ENCODE measurements around the gene CDK14.

GRCh38 chr7:90563286-90563685 lies 32.8 kb upstream of the CDK14 start:
- TF ChIP-seq CTCF (IDR thresholded peaks at IDR 0.05; ENCODE audit: borderline replicate concordance, extremely low read depth, low read length, poor library complexity, severe bottlenecking) (no peak), EZH2 (IDR thresholded peaks at IDR 0.05; ENCODE audit: borderline replicate concordance, low read depth, low read length, severe bottlenecking) (no peak)

Measured in DND-41 (cell line).